ENCODE measurements around the gene CENPB. TPM values are rescaled to one million over a fixed set of nuclear protein-coding genes. Genes with fewer than 3 reads are reported as not detected.

CENPB gene
- total and polyA plus RNA-seq, 8 donors: 30.2 to 46.5 (median 39.3) TPM

DNA sequence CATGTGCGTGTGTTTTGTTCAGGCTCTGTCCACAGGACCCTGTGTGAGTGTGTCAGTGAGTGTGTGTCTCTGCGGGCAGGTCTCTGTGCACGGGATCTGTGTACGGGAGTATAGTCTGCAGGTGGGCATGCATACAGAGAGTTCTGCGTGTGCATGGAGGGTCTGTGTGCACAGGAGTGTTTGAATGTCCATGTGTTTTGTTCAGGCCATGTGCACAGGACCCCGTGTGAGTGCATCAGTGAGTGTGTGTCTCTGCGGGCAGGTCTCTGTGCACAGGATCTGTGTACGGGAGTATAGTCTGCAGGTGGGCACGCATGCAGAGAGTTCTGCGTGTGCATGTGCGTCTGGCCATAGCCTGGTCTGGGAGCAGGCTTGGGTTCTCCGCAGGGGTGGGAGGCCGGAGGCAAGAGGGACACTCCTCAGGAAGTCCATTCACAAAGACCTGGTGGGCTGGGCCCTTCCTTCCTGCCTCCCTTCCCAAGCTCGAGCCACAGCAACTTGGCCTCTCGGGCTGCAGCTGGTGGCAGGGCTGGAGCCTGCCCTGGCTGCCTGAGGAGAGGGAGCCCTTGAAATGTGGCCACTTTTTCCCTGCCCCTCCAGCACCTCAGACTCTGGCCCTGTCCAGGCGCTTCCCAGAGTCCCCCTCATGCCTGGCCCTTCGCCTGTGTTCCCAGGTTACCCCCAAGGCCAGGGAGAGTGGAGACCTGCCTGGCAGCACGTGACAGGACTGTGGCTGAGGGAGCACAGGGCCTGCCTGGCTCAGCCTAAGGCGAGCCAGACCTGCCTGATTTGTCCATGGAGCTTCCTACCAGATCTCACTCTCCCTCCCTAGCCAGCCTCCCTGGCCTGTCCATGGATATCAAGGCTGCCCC is 47.2 kb downstream of the CENPB start:
- no peaks in the 10 kb centered on the region for H3K9me3 ChIP-seq
- no peak for ATAC-seq
- intact Hi-C loops (cut with DNase I): no loop called here
- 81 to 84% methylated on average over 18 to 19 of the region's 19 CpGs for WGBS, 2 donors
- H3K4me3 ChIP-seq: no peak overlapping the region
- DNase-seq: no peak
- no peaks in the 10 kb centered on the region for H3K36me3 ChIP-seq
- FAIRE-seq: no peak
- H3K27ac ChIP-seq: no peak overlapping the region
- H3K27me3 ChIP-seq: no peaks in the 10 kb centered on the region
- TF ChIP-seq, protein P1, sequence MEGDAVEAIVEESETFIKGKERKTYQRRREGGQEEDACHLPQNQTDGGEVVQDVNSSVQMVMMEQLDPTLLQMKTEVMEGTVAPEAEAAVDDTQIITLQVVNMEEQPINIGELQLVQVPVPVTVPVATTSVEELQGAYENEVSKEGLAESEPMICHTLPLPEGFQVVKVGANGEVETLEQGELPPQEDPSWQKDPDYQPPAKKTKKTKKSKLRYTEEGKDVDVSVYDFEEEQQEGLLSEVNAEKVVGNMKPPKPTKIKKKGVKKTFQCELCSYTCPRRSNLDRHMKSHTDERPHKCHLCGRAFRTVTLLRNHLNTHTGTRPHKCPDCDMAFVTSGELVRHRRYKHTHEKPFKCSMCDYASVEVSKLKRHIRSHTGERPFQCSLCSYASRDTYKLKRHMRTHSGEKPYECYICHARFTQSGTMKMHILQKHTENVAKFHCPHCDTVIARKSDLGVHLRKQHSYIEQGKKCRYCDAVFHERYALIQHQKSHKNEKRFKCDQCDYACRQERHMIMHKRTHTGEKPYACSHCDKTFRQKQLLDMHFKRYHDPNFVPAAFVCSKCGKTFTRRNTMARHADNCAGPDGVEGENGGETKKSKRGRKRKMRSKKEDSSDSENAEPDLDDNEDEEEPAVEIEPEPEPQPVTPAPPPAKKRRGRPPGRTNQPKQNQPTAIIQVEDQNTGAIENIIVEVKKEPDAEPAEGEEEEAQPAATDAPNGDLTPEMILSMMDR (IDR thresholded peaks at IDR 0.05): no peak
- peaks cover 0 to 2% (median 0%) of the 10 kb centered on the region in 3 donors for H3K4me1 ChIP-seq

DNA sequence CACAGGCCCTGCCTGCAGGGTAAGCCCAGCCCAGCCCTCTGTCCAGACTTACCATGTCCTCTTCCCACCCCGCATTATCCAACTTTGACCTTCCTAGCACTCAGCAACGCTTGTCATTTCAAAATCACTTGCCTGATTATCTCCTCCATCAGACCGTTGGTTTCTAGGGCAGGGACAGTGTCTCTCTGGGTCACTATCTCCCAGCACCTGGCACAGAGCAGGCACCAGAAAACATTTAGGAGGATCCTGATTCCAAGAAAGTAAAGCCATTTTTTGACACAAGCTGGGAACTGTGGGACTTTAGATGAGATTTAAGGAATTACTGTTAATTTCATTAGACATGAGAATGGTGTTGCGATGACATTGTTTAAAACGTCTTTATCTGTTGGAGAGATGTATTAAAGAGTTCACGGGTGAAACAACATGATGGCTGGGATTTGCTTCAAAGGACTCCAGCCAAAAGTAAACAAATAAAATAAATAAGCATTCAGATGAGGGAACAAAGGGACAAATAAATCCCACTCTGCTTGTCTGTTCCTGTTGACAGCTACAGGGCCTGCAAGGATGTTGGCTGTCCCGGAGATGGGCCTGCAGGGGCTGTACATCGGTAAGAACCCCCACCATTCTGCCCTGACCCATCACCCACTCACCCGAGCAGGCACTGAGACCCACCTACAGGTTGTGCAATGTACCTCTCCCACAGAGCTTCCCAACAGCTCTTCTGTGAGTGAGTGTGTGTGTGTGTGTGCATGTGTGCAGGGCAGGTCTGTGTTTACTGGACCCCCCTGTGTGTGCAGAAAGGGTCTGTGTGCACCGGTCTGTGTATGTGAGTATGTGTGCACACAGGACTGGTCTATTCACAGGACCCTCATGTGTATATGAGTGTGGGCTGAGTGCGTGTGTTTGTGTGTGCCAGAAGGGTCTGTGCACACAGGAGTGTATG is 48.2 kb downstream of the CENPB start:
- H3K36me3 ChIP-seq: no peaks in the 10 kb centered on the region
- no peaks in the 10 kb centered on the region for H3K27me3 ChIP-seq
- H3K4me3 ChIP-seq: no peak overlapping the region
- no peak overlapping the region for H3K27ac ChIP-seq
- peaks cover 0 to 2% (median 0%) of the 10 kb centered on the region in 3 donors for H3K4me1 ChIP-seq
- DNase-seq: peak in 1 of 6 donors; percentile 11
- no peak for FAIRE-seq
- no peaks in the 10 kb centered on the region for H3K9me3 ChIP-seq
- TF ChIP-seq, protein P1 (IDR thresholded peaks at IDR 0.05): no peak
- WGBS, 2 donors: 63 to 71% methylated on average over 11 of the region's 11 CpGs
- ATAC-seq: no peak
- intact Hi-C loops (cut with DNase I): no loop called here

DNA sequence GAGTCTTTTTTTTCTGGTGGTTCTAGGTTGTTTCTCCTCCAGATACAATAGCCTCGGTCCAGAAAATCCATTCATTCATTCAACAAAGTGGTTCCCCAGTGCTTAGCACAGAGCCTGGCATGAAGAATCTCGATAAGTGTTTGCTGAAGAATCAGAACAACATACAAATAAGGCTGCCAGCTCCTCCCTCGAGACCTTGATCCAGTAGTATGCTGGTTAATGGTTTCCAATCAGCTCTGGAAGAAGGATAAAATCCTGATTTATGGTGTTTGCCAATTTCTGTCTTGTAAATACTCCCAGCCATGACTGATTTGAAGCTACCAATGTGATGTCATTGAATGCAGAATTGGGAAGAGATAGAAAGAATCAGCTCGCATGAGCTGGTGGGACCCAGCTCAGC is 50.8 kb downstream of the CENPB start:
- FAIRE-seq (no peak), DNase-seq (no peak), ATAC-seq (peak in 3 of 4 donors; percentile 42 to 64 (median 44))
- Histone ChIP-seq H3K27me3 (no peaks in the 10 kb centered on the region), H3K4me3 (no peak overlapping the region), H3K4me1 (peaks cover 0 to 2% (median 0%) of the 10 kb centered on the region in 3 donors), H3K9me3 (no peaks in the 10 kb centered on the region), H3K36me3 (no peaks in the 10 kb centered on the region), H3K27ac (no peak overlapping the region)
- 16 to 28% methylated on average over 4 of the region's 4 CpGs for WGBS, 2 donors
- TF ChIP-seq, protein P1 (IDR thresholded peaks at IDR 0.05): no peak
- intact Hi-C loops (cut with DNase I): no loop called here

DNA sequence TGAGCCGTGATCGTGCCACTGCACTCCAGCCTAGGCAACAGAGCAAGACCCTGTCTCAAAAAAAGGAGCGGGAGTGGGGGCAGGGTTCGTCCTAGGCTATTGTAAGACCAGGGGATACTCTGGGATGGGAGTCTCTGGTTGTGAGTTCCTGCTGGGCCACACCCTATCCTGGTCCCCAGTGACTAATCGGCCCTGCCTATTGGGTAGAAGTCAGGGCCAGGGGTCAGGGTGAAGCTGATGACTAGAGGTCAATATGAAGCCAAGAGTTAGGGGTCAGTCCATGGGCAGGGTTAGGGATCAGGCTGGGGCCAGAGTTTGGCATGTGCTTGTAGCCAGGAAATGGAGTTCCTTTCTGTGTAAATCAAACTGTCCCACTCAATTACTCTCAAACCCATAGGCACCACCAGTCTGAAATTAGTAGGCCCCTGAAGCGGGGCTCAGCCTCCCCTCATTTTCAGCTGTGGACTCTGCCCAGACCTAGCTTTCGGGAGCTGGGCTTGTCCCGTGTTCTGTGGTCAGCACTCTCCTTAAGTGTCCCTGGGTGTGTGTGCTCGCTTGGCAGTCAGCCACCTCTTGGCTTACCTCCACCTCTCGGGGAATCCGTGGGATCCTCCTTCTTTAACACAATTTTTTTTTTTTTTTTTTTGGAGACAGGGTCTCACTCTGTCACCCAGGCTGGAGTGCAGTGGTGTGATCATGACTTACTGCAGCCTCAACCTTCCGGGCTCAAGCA is 52.3 kb downstream of the CENPB start:
- no peak for FAIRE-seq
- Histone ChIP-seq H3K27me3 (no peaks in the 10 kb centered on the region), H3K36me3 (no peaks in the 10 kb centered on the region), H3K4me3 (no peak overlapping the region), H3K9me3 (no peaks in the 10 kb centered on the region), H3K4me1 (peaks cover 0 to 2% (median 0%) of the 10 kb centered on the region in 3 donors), H3K27ac (no peak overlapping the region)
- peak in 1 of 6 donors; percentile 38 for DNase-seq
- WGBS, 2 donors: 60 to 64% methylated on average over 12 of the region's 12 CpGs
- TF ChIP-seq, protein P1 (IDR thresholded peaks at IDR 0.05): no peak
- ATAC-seq: peak in 2 of 4 donors; percentile 26 to 30
- intact Hi-C loops (cut with DNase I): no loop called here

Other genes starting within 250 kb of the CENPB start
- not detected for gene GFRA4, start 123.3 kb downstream of the CENPB start, total RNA-seq
- gene GFRA4, start 123.3 kb downstream of the CENPB start, polyA plus RNA-seq: not detected
- gene ADAM33, start 104.7 kb downstream of the CENPB start, total RNA-seq: 1 to 10 TPM in 3 of 6 donors, under 1 TPM in 3; 0.67 to 5.7 (median 1.8) TPM
- gene ADAM33, start 104.7 kb downstream of the CENPB start, polyA plus RNA-seq: 10 to 100 TPM; 17.3 to 20.9 TPM
- gene SIGLEC1, start 74.1 kb downstream of the CENPB start, total RNA-seq: 1 to 10 TPM in 3 of 6 donors, under 1 TPM in 3; 0.09 to 3.7 (median 1.6) TPM
- gene SIGLEC1, start 74.1 kb downstream of the CENPB start, polyA plus RNA-seq: 1 to 10 TPM; 1.0 to 2.5 TPM
- 1 to 10 TPM in 5 of 6 donors, under 1 TPM in 1; 0.55 to 3.1 (median 1.3) TPM for gene HSPA12B, start 54.1 kb downstream of the CENPB start, total RNA-seq
- 1 to 10 TPM; 4.0 to 6.0 TPM for gene HSPA12B, start 54.1 kb downstream of the CENPB start, polyA plus RNA-seq
- 10 to 100 TPM in 3 of 6 donors, 1 to 10 TPM in 3; 5.0 to 13.0 (median 10.0) TPM for gene ADISSP, start 19.0 kb downstream of the CENPB start, total RNA-seq
- gene ADISSP, start 19.0 kb downstream of the CENPB start, polyA plus RNA-seq: 10 to 100 TPM; 14.2 to 16.0 TPM
- under 1 TPM; 0.20 to 0.55 (median 0.40) TPM for gene SPEF1, start 5.3 kb downstream of the CENPB start, total RNA-seq
- gene SPEF1, start 5.3 kb downstream of the CENPB start, polyA plus RNA-seq: 1 to 10 TPM; 1.7 TPM
- gene CDC25B, start 9.6 kb upstream of the CENPB start, total RNA-seq: 10 to 100 TPM in 2 of 6 donors, 1 to 10 TPM in 4; 3.7 to 13.5 (median 5.0) TPM
- gene CDC25B, start 9.6 kb upstream of the CENPB start, polyA plus RNA-seq: 10 to 100 TPM; 24.4 to 28.8 TPM
- 1 to 10 TPM; 4.7 to 7.9 (median 6.8) TPM for gene AP5S1, start 33.8 kb upstream of the CENPB start, total RNA-seq
- gene AP5S1, start 33.8 kb upstream of the CENPB start, polyA plus RNA-seq: 1 to 10 TPM; 5.4 to 7.3 TPM
- 10 to 100 TPM; 17.2 to 25.1 (median 21.6) TPM for gene MAVS, start 60.1 kb upstream of the CENPB start, total RNA-seq
- 10 to 100 TPM in 1 of 2 donors, 1 to 10 TPM in 1; 9.5 to 20.5 TPM for gene MAVS, start 60.1 kb upstream of the CENPB start, polyA plus RNA-seq
- 10 to 100 TPM; 10.1 to 18.0 (median 12.5) TPM for gene PANK2, start 102.6 kb upstream of the CENPB start, total RNA-seq
- 10 to 100 TPM; 14.6 to 23.4 TPM for gene PANK2, start 102.6 kb upstream of the CENPB start, polyA plus RNA-seq
- 10 to 100 TPM in 2 of 6 donors, 1 to 10 TPM in 4; 2.7 to 13.6 (median 5.7) TPM for gene RNF24, start 228.8 kb upstream of the CENPB start, total RNA-seq
- 1 to 10 TPM; 1.6 to 2.4 TPM for gene RNF24, start 228.8 kb upstream of the CENPB start, polyA plus RNA-seq